HG03280 (cell line): ENCODE results near the gene NHERF1.

Experiments
- ATAC-seq: cut with Tn5 transposase; IDR thresholded peaks from one replicate; pipeline ENCODE4 v1.9.1; 2021; ENCODE audit warnings: mild to moderate bottlenecking, moderate library complexity; ENCODE audit not compliant: unreplicated experiment

Gene NHERF1

DNA sequence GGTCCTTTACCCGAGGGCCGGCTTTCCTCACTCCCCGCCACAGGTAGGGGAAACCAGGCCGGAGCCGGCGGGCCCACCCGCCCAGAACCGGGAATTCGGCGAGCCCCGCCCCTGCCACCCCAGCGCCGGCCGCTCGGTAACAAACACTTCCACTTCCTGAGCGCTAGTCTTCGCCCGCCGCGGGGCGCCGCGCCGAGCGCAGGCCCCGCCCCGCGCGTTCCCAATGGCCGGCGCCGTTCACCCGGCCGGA, 224 bp upstream of the NHERF1 start:
- ATAC-seq, result no peak

DNA sequence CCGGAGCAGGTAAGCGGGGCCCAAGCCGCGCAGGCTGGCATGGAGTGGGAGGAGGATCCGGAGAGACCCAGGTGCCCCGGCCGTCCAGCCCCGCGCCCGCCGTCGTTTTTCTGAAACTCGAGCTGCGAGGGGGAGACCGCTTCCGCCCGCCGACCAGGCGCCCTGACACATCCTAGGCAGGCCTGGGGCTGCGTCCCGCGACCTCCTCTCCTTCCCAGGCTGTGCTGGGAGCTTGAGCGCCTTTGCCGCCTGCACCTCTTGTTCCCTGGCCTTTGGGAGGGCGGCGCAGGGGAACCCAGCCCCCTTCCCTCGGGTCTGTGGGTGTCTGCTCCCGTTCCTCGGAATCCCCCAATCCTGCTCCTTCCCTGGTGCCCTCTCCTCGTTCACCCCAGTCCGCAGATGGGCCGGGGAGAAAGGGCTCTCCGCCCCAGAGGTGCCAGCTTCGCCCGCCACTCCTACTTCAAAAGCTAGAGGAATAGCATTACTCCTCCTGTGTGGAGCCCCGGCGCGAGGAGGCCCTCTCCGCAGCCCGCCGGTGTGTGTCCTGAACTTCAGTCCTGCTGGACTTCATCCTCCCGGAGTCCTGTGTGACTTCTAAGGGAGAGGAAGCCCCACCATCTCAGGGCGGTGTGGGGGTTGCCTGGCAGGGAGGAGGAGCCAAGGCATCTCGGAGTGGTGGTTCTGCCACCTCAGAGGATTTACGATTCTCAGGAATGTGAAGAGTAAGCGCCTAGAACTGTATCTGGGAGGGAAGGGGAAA, 1.0 kb downstream of the NHERF1 start:
- peak; percentile 9 for ATAC-seq

DNA sequence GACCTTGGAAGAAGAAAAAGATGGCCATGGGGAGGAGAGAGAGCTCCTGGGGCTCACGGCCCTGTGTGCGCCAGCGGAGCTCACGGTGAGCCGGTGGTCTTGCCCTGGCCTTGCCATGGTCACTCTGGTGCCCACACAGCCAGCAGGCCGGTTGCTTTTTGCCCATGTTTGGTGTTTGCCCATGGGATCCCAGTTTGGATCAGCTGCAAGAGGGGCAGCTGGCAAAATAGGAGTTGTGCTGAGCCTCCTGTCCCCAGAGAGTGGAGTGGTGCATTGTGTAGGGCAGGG, 1.6 kb downstream of the NHERF1 start:
- no peak for ATAC-seq

DNA sequence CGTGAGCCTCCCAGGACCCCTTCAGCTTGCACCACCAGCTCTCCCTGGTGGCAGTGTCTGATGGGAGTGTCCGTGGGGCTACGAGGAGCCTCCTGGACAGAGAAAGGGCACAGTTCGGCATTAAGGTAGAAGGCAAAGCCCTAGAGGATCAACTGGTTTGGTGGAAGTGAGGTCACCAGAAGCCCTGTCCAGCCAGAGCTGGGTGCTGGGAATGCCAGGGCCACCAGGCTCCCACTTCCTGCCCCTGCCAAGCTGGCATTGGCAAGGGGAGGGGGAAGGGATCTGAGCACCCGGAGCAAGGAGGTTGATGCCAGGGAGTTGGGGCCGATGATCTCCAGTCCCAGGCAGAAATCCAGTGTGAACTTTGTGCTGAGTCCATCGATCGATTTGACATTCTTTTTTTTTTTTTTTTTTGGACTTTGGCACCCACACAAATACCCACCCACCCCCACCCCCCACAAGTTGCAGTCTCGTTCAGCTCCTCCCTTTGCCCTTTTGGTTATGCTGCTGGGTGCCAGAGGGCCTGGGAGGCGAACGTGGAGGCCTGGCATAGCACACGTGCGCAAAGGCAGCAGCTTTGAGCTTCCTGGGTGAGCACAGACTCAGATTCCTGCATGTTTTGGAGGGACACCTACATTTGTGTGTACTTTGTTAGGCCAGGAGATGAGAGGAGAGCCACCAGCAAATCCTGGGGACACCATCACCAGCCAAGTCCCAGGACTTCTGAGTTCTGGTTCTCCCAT, 2.1 kb downstream of the NHERF1 start:
- ATAC-seq, result no peak

GRCh38 chr17:74752415-74752814, 4.0 kb downstream of the NHERF1 start:
- no peak for ATAC-seq

- ATAC-seq, result no peak
These were observed 4.5 kb downstream of the NHERF1 start for GRCh38 chr17:74752822-74753401.

DNA sequence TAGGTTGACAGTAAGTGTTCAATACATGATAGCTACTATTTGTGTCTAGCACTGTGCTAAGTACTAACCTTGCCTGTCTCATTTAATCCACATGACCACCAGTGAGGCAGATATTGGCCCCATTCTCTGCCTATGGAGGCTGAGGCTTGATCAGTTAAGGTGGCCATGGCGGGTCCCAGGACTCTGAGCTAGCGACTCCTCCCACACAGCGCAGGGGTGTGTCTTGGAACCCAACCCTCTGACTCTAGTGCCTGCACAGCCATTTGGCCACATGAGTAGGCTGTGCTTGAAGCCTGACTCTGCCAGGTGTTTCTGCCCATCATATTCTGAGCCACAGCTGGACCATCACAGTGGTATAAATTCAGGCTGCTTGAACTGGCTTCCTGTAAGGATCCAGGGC, 6.4 kb downstream of the NHERF1 start:
- ATAC-seq, result no peak

DNA sequence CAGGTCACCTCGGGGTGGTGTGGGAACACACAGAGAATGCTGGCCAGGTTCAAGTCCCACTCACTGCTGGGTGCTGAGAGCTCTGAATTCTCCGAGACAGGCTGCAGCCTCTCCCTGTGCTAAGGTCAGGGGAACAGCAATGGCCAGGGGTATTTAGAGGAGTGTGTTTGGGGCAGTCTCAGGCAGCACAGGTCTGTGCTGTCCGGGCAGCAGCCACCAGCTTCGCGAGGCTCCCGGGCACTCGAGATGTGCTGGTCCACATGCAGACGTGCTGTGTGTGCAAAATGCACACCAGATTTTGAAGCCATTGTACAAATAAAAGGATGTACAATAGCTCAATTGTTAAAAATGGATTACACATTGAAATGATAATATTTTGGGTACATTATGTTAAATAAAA, 7.1 kb downstream of the NHERF1 start:
- ATAC-seq, result no peak

GRCh38 chr17:74756891-74757290, 8.5 kb downstream of the NHERF1 start:
- no peak for ATAC-seq

- no peak for ATAC-seq
These were observed 9.1 kb downstream of the NHERF1 start for GRCh38 chr17:74757502-74757901.

GRCh38 chr17:74757931-74758847, 9.8 kb downstream of the NHERF1 start:
- ATAC-seq, result no peak

DNA sequence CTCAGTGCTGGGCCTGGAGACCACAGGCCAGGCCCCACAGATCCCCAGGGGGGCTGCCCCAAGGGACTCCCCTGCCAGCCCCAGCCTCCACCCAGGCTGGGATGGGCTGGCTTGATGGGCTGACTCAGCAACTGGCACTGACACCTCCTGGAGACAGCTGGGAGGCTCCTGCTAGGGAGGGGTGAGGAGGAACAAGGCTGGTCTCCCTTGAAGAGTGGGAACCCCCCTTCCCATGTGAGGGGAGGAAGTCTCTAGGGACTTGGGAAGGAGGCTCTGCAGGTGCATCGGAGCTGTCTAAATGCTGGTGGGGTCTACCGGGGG, 10.4 kb downstream of the NHERF1 start:
- no peak for ATAC-seq

- no peak for ATAC-seq
These were observed 10.9 kb downstream of the NHERF1 start for GRCh38 chr17:74759243-74759801.

DNA sequence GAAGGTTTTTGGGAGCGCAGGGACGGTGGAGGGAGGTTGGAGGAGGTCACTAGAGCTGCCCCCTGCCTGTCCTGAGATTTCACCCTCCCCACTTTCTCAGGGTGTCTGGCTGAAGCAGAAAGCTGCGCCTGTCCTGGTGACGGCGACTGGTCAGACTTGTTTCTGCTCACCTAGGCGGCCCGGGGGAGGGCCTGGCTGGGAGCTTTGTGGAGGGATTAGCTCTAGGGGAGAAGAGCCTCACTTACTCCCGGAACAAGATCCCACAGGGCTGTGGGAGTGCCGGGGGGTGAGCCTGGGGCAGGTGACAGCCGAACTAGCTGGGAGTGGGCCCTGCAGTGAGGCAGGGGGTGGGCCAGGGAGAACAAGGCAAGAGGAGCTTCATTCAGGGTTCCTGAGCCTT, 11.5 kb downstream of the NHERF1 start:
- ATAC-seq, result no peak

DNA sequence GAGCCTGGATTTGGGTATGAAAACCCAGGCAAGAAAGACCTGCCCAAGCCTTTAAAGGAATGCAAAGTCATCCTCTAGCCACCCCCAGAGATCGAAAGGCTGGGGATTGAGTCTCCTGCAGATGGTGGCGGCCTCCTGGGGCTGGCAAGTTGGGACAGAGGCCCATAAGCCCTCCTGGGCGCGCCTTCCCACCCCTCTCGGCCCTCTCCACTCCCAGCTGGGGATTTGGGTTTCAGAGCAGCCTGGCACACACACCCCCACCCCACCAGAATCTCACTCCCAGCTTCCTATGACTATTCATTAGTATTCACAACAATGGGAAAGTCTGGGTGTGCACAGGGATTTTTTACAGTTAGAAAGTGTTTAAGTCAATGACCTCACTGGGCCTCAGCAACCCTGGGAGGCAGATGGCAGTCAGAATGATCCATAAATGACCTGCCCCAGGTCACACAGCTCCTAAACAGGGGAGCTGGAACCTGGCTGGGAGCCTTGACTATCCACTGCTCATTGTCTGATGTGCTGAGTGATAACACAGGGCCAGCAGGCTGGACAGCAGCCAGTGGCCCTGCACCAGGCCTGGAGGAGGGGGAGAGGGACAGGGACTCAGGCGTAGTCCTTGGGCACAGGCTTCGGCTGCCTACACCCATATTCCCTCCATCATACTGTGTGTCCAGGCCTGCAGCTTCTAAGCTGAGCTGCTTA, 12.1 kb downstream of the NHERF1 start:
- no peak for ATAC-seq

GRCh38 chr17:74761419-74761818, 13.0 kb downstream of the NHERF1 start:
- ATAC-seq, result no peak

DNA sequence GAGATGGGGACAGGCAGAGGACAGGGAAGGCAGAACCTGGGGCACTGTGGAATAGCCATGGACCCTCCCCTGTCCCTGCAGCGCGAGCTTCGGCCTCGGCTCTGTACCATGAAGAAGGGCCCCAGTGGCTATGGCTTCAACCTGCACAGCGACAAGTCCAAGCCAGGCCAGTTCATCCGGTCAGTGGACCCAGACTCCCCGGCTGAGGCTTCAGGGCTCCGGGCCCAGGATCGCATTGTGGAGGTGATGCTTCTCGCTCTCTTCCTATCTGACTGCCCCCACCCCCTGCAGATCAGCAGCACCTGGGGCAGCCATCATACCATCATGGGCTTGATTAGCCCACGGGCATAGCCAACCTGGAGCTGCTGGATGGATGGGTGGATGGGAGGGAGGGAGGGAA, 13.5 kb downstream of the NHERF1 start:
- no peak for ATAC-seq

DNA sequence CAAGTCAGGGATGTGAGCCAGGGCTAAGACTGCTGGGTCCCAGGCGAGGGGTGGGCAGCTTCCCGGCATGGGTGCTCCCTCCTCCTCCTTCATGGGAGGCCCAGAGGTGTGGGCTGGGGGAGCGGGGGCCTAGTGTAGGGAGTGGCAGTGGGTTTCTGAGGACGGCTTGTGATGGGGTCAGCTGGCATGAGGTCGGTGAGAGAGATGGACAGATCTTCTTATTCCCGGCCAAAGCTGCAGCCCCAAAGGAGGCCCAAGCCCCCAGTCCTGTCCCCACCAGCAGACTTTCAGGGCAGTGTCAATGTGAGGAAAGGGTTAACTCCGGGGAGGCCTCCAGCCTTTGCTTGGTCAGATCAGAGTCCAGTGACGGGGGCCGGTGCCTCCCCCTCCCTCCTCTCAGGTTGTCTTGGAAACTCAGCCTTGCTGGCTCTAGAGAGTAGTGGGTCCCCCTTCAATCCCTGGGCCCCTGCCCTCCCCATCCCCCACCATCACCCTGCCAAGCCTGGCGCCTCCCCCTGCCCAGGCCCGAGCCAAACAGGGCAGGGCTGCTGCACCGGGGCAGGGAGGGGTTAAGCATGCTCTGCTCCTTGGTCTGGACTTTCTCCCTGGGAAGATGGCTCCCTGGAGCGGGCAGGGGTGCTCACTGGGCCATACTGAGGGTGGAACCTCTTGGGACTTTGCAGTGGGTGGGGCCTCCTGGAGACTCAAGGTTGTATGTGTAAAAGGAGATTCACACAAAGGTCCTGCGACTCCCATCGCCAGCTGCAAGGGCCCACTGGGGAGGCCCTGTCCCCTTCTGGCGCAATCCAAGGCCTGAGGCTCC, 15.3 kb downstream of the NHERF1 start:
- no peak for ATAC-seq

DNA sequence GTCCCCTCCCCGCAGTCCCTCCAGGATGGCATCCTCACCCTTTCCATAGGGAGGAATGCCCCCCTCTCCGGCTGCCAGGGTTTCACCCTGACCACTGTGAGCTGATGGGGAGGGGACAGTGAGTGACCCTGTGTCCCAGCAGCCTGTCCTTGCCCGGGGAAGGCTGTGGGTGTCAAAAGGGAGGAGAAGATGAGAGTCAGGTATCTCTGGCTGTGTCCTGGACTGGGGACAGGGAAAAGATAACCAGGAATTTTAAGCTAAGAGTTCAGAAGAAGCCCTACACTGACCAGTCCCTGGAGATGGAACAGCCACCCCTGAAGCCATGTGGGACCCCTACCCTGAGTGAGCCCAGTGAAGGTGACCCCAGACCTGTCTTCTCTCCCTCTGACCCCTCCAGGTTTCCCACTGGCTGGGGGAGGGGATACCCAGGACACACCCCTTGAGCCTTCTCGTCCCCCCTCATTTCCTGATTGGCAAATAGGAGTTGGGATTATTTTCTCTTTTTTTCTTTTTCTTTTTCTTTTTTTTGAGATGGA, 16.4 kb downstream of the NHERF1 start:
- ATAC-seq, result no peak

DNA sequence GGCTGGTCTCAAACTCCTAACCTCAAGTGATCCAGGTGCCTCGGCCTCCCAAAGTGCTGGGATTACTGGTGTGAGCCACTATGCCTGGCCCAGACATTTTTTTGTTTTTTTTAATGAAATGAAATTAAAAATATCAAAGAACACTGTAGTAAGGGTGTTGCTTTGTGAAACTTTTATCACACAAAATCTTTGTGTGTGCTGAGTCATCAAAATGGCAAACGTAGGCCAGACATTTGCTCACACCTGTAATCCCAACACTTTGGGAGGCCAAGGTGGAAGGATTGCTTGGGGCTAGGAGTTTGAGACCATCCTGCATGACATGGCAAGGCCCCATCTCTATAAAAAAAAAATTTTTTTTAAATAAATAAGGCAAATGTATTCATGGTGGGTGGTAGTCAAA, 18.0 kb downstream of the NHERF1 start:
- no peak for ATAC-seq
